ENCODE data around the gene GBX1. TPM values are rescaled to one million over a fixed set of nuclear protein-coding genes. Genes with fewer than 3 reads are reported as not detected.

The GBX1 gene
- total and polyA plus RNA-seq, 2 of the 4 experiments (the other 2 are of a cell fraction), result not detected

DNA sequence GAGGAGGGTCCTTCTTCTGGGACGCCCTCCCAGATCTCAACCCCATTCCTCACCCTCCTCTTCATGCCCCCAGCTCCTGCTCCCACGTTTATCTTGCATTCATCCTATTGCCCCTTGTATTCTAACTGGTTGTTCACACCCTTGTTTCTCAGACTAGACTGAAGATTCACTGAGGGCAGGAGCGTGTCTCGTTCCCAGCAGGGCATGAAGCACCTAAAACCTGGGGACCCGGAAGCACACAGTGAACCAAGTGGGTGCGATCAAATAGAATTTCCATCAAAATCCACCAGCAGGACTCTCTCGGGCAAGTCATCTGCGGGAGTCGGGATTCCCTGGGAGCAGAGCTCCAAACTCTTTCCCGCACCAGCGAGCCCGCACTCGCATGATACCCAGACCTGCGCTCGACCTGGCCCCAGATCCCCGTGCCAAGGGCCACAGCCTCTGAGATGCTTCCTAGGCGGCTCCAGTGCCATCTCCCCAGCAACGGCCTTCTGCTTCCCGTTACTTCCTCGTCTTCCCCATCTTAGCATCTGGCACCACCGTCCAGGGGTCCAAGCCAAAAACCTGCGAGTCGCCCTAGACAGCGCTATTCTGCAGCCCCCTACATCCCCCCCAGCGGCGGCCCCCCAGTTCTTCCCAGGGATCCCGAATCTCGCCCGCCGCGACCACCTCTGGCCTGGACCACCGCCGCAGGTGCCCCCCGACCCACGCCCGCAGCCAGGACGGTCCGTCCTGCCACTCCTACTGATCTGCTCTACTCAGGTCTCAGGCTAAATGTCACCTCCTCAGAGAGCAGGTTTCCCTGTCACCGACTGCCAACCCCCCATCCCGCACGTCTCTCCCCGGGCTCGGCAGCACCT lies 6.1 kb upstream of the GBX1 start:
- intact Hi-C loops (cut with micrococcal nuclease), result loop anchor here (2.0 to 5.0 kb wide), 2 partner anchors 211 to 271 kb away; no protein-coding TSS in a partner anchor
- no peak for TF ChIP-seq MAFK (IDR thresholded peaks at IDR 0.05; ENCODE audit: low read depth, low read length)
- no peak for TF ChIP-seq RCOR1 (IDR thresholded peaks at IDR 0.05; ENCODE audit: insufficient replicate concordance, low read length)
- no peak for TF ChIP-seq SMC3 (IDR thresholded peaks at IDR 0.05; ENCODE audit: low read depth, low read length)
- TF ChIP-seq POLR2A (IDR thresholded peaks at IDR 0.05; ENCODE audit: low read depth, low read length), result no peak
- TF ChIP-seq RAD21 (IDR thresholded peaks at IDR 0.05; ENCODE audit: low read length), result no peak
- TF ChIP-seq CHD1 (IDR thresholded peaks at IDR 0.05; ENCODE audit: low read depth, low read length), result no peak
- TF ChIP-seq MAZ (IDR thresholded peaks at IDR 0.05; ENCODE audit: borderline replicate concordance, low read depth, low read length), result no peak
- TF ChIP-seq, protein P1, sequence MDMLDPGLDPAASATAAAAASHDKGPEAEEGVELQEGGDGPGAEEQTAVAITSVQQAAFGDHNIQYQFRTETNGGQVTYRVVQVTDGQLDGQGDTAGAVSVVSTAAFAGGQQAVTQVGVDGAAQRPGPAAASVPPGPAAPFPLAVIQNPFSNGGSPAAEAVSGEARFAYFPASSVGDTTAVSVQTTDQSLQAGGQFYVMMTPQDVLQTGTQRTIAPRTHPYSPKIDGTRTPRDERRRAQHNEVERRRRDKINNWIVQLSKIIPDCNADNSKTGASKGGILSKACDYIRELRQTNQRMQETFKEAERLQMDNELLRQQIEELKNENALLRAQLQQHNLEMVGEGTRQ (IDR thresholded peaks at IDR 0.05; ENCODE audit: low read depth, low read length), result no peak
- TF ChIP-seq, protein P2, sequence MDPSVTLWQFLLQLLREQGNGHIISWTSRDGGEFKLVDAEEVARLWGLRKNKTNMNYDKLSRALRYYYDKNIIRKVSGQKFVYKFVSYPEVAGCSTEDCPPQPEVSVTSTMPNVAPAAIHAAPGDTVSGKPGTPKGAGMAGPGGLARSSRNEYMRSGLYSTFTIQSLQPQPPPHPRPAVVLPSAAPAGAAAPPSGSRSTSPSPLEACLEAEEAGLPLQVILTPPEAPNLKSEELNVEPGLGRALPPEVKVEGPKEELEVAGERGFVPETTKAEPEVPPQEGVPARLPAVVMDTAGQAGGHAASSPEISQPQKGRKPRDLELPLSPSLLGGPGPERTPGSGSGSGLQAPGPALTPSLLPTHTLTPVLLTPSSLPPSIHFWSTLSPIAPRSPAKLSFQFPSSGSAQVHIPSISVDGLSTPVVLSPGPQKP (IDR thresholded peaks at IDR 0.05; ENCODE audit: borderline replicate concordance, low read depth, low read length), result no peak
- TF ChIP-seq, protein P3, sequence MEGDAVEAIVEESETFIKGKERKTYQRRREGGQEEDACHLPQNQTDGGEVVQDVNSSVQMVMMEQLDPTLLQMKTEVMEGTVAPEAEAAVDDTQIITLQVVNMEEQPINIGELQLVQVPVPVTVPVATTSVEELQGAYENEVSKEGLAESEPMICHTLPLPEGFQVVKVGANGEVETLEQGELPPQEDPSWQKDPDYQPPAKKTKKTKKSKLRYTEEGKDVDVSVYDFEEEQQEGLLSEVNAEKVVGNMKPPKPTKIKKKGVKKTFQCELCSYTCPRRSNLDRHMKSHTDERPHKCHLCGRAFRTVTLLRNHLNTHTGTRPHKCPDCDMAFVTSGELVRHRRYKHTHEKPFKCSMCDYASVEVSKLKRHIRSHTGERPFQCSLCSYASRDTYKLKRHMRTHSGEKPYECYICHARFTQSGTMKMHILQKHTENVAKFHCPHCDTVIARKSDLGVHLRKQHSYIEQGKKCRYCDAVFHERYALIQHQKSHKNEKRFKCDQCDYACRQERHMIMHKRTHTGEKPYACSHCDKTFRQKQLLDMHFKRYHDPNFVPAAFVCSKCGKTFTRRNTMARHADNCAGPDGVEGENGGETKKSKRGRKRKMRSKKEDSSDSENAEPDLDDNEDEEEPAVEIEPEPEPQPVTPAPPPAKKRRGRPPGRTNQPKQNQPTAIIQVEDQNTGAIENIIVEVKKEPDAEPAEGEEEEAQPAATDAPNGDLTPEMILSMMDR (conservative IDR thresholded peaks at IDR 0.05; ENCODE audit: low read depth, low read length), result no peak
- no peak for TF ChIP-seq BHLHE40 (IDR thresholded peaks at IDR 0.05; ENCODE audit: low read depth, low read length)
- TF ChIP-seq MXI1 (IDR thresholded peaks at IDR 0.05; ENCODE audit: borderline replicate concordance, low read depth, low read length), result no peak
- no peak for TF ChIP-seq RFX5 (IDR thresholded peaks at IDR 0.05; ENCODE audit: low read depth, low read length)
- no peak for TF ChIP-seq FOS (IDR thresholded peaks at IDR 0.05; ENCODE audit: low read depth, low read length)
- no peak for TF ChIP-seq CEBPB (IDR thresholded peaks at IDR 0.05; ENCODE audit: low read depth, low read length)

More for the DNA sequence above, 6.1 kb upstream of the GBX1 start:
- peaks cover 1% of the 10 kb centered on the region; the same call in 1 of the 2 replicates for H3K9me3 ChIP-seq (ENCODE audit: control insufficient read depth, insufficient read depth, low read length)
- no peaks in the 10 kb centered on the region for H3K4me1 ChIP-seq (ENCODE audit: control insufficient read depth, insufficient read depth, low read length)
- H3K4ac ChIP-seq (ENCODE audit: low read depth, low read length), result no peak overlapping the region
- no peak overlapping the region for H3K4me3 ChIP-seq (ENCODE audit: insufficient read depth, low read depth, low read length)
- H3K27me3 ChIP-seq (ENCODE audit: control insufficient read depth, insufficient read depth, low read length), result peaks cover 54% of the 10 kb centered on the region
- dilution Hi-C loops (cut with HindIII; ENCODE audit: low sequenced_read_pairs, unreplicated experiment) (no loop called here), in situ Hi-C loops (cut with MboI; ENCODE audit: low sequenced_read_pairs) (loop anchor here (5.0 kb wide), 1 partner anchor 46 kb away; no protein-coding TSS in a partner anchor)
- no peak overlapping the region for H2BK5ac ChIP-seq (ENCODE audit: low read depth, low read length, poor library complexity, severe bottlenecking)
- ChIA-PET CTCF (no interaction called here), POLR2A (ENCODE audit: unreplicated experiment) (no interaction called here)
- WGBS, 2 experiments (ENCODE audit: extremely low coverage in 2 of 2, insufficient read length in 1 of 2), result 77% methylated on average over 22 of the region's 43 CpGs; no CpG with 5 or more reads in 1 of the 2 experiments
- H2AFZ ChIP-seq (replicated peaks; ENCODE audit: low read length, poor library complexity), result no peak overlapping the region
- H3K18ac ChIP-seq (ENCODE audit: low read depth, low read length), result no peak overlapping the region
- H4K20me1 ChIP-seq (ENCODE audit: insufficient read depth, low read length), result no peaks in the 10 kb centered on the region; the same call in 1 of the 2 replicates
- H4K91ac ChIP-seq (ENCODE audit: insufficient read depth, low read depth, low read length), result no peak overlapping the region
- H3K9ac ChIP-seq (ENCODE audit: low read depth, low read length), result no peak overlapping the region
- no peak overlapping the region for H2BK120ac ChIP-seq (ENCODE audit: low read depth, low read length)
- no peak overlapping the region for H2AK9ac ChIP-seq (replicated peaks; ENCODE audit: low read depth, low read length, poor library complexity)
- H3K23ac ChIP-seq (ENCODE audit: low read depth, low read length), result no peak overlapping the region
- no peak overlapping the region for H2BK20ac ChIP-seq (ENCODE audit: low read depth, low read length)
- H3K4me2 ChIP-seq (ENCODE audit: low read depth, low read length), result no peak overlapping the region
- H3K27ac ChIP-seq (ENCODE audit: insufficient read depth, low read length), result no peak overlapping the region
- H4K5ac ChIP-seq (ENCODE audit: low read depth, low read length), result no peak overlapping the region
- H2AK5ac ChIP-seq (ENCODE audit: low read depth, low read length), result no peak overlapping the region
- no TSS peak for BruUV-seq (replicated peaks)
- H3K9me1 ChIP-seq (ENCODE audit: insufficient read depth, low read length), result no peaks in the 10 kb centered on the region
- no peaks in the 10 kb centered on the region for H3K36me3 ChIP-seq (ENCODE audit: control insufficient read depth, insufficient read depth, low read length)
- DNase-seq (no peak), ATAC-seq (ENCODE audit: low read depth) (no peak)
- H3K14ac ChIP-seq (replicated peaks; ENCODE audit: low read depth, low read length), result no peak overlapping the region
- no peaks in the 10 kb centered on the region for H3K79me1 ChIP-seq (ENCODE audit: low read depth in 1 of 2, low read length in 2 of 2)
- no peak overlapping the region for H2BK15ac ChIP-seq (ENCODE audit: low read depth, low read length)
- no peak overlapping the region for H3K56ac ChIP-seq (ENCODE audit: extremely low read depth, insufficient read depth, low read length)
- no peak overlapping the region for H4K8ac ChIP-seq (ENCODE audit: low read depth in 2 of 2, low read length in 2 of 2)
